HepG2 (cell line): ENCODE results near the gene MAP3K20. TPM values are rescaled to one million over a fixed set of nuclear protein-coding genes. Genes with fewer than 3 reads are reported as not detected.
A peak's percentile ranks its signal among the peaks of the same experiment; 100 is the strongest.

ENCODE experiments used
- BORCS8-MEF2B ChIP-seq: sonication (generic); formaldehyde crosslinking; IDR thresholded peaks from 2 replicates; pipeline ENCODE4 v1.8.0; 2022; ENCODE audit warnings: mild to moderate bottlenecking, missing genetic modification reagents
- DNMT1 ChIP-seq: sonication (generic); formaldehyde crosslinking; IDR thresholded peaks from 2 replicates; pipeline ENCODE4 v1.5.1; 2020; ENCODE audit warnings: mild to moderate bottlenecking, missing genetic modification reagents
- FOXO1 ChIP-seq: sonication (generic); formaldehyde crosslinking; IDR thresholded peaks from 2 replicates; pipeline ENCODE4 v1.4.0; 2020; ENCODE audit warnings: missing genetic modification reagents
- GATA4 ChIP-seq: sonication (generic); IDR thresholded peaks from 2 replicates; pipeline ENCODE4 v1.6.1; 2016; ENCODE audit warnings: antibody characterized with exemption, low read depth, borderline replicate concordance
- MED1 ChIP-seq: sonication (generic); formaldehyde crosslinking; IDR thresholded peaks from 2 replicates; pipeline ENCODE4 v1.4.0; 2020; ENCODE audit warnings: missing genetic modification reagents
- MYC ChIP-seq: sonication (generic); formaldehyde crosslinking; IDR thresholded peaks from 2 replicates; pipeline ENCODE4 v1.9.0; 2021; ENCODE audit warnings: missing genetic modification reagents, borderline replicate concordance
- RNF2 ChIP-seq: fragments of 450-650 bp; conservative IDR thresholded peaks from 2 replicates; pipeline ENCODE4 v1.6.1; 2016; ENCODE audit warnings: low read depth
- SIN3B ChIP-seq: fragments of 150-350 bp; IDR thresholded peaks from 2 replicates; pipeline ENCODE4 v1.6.1; 2014; ENCODE audit warnings: low read length
- TSC22D2 ChIP-seq: sonication (generic); formaldehyde crosslinking; IDR thresholded peaks from 2 replicates; pipeline ENCODE4 v1.5.1; 2020; ENCODE audit warnings: missing genetic modification reagents, mild to moderate bottlenecking, borderline replicate concordance
- ZKSCAN1 ChIP-seq: fragments of 150-350 bp; IDR thresholded peaks from 2 replicates; pipeline ENCODE4 v1.6.1; 2014; ENCODE audit warnings: low read length
- ZNF17 ChIP-seq: sonication (generic); formaldehyde crosslinking; IDR thresholded peaks from 2 replicates; pipeline ENCODE4 v1.5.0; 2020; ENCODE audit warnings: mild to moderate bottlenecking, missing genetic modification reagents
- ZNF614 ChIP-seq: IDR thresholded peaks from 2 replicates; pipeline ENCODE4 v1.6.1; 2018; ENCODE audit warnings: missing biosample characterization, missing genetic modification reagents, inconsistent platforms, borderline replicate concordance
- ZNF615 ChIP-seq: sonication (generic); formaldehyde crosslinking; IDR thresholded peaks from 2 replicates; pipeline ENCODE4 v1.5.0; 2020; ENCODE audit warnings: mild to moderate bottlenecking, missing genetic modification reagents, borderline replicate concordance
- ZNF891 ChIP-seq: sonication (generic); formaldehyde crosslinking; IDR thresholded peaks from 2 replicates; pipeline ENCODE4 v1.5.0; 2020; ENCODE audit warnings: mild to moderate bottlenecking, missing genetic modification reagents
- polyA plus RNA-seq, 8 experiments: library from polyadenylated mRNA; depleted of rRNA in 3 of 8; stranded (reverse) in 7 of 8; unstranded in 1 of 8; fragments of >200 nt; fragmentation: Illumina TruSeq in 4 of 8; extraction: Trizol in 4 of 8; gene quantifications; 2 replicates each; pipeline versions ENCODE4 v1.2.1 to v1.2.3, GENCODE V29; 2011 to 2016; ENCODE audit warnings: low read depth in 4 of 8, missing spikeins in 1 of 8, mixed read lengths in 1 of 8; ENCODE audit not compliant: insufficient read depth in 1 of 8
- total RNA-seq, 5 experiments: library from RNA; depleted of rRNA; stranded (reverse); fragments of >200 nt; fragmentation: Illumina TruSeq; extraction: Trizol; gene quantifications; 2 replicates each; pipeline ENCODE4 v1.2.3, GENCODE V29; 2016; ENCODE audit warnings: low read depth in 1 of 5
- TF ChIP-seq, protein P1 (sequence below): sonication (generic); formaldehyde crosslinking; IDR thresholded peaks from 2 replicates; pipeline ENCODE4 v1.8.1; 2023; ENCODE audit warnings: mild to moderate bottlenecking, missing genetic modification reagents
- TF ChIP-seq, protein P2 (sequence below): sonication (generic); formaldehyde crosslinking; IDR thresholded peaks from 2 replicates; pipeline ENCODE4 v1.5.0; 2020; ENCODE audit warnings: missing genetic modification reagents
- TF ChIP-seq, protein P3 (sequence below): sonication (generic); formaldehyde crosslinking; IDR thresholded peaks from 2 replicates; pipeline ENCODE4 v1.8.0; 2022; ENCODE audit warnings: missing genetic modification reagents, mild to moderate bottlenecking, borderline replicate concordance
- TF ChIP-seq, protein P4 (sequence below): sonication (generic); formaldehyde crosslinking; IDR thresholded peaks from 2 replicates; pipeline ENCODE4 v1.4.0; 2020; ENCODE audit warnings: missing genetic modification reagents, borderline replicate concordance
- TF ChIP-seq, protein P5 (sequence below): sonication (generic); formaldehyde crosslinking; IDR thresholded peaks from 2 replicates; pipeline ENCODE4 v1.8.1; 2022; ENCODE audit warnings: low read depth, mild to moderate bottlenecking, missing genetic modification reagents

Gene MAP3K20
- total and polyA plus RNA-seq, 2 of the 13 experiments (the other 11 are each of a cell fraction or from before 2014, with no cell fraction given): 5.2 to 13.5 TPM

DNA sequence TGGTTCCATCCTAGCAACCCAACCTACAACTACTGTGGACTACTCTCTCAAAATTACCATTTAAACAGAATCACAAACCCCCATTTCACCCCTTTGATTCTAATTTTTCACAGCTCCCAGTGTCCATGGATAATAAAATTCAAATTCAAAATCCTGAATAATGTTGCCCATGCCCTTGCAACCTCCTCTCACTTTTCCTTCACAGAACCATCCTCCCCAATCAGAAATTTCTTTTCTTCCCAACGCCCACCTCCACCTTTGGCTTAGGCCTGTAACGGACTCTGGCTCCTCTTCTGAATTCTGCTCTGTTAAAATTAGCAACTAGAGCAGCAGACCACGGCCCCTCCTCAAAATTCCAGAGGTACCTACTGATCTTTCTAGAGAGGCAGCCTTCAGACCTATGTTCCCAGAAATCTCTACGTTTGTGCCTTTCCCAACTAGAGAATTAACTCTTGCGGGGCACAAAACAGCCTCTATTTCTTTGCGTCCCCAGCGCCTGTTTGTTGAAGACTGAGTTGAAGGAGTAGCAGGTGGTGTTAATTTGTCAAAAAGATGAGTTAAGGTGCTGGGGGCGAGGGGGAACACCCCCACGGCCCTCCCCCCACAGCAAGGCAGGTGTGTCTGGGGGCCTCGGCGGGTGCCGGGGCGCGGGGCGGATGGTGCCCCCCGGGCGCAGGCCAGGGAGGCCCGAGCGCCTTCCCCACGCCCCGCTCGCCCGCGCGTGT lies 428 bp upstream of the MAP3K20 start (continued):
- no peak for TF ChIP-seq MYC
- no peak for TF ChIP-seq ZNF614 (CRISPR knock-in tag)
- peak; percentile 78; the same call in 1 of the 2 replicates for TF ChIP-seq DNMT1 (CRISPR knock-in tag)
- TF ChIP-seq ZNF17: no peak
- TF ChIP-seq TSC22D2 (CRISPR knock-in tag): 0 out of 2 replicates have a peak, but pooled peaks have one; percentile 16
- TF ChIP-seq ZNF615: no peak
- TF ChIP-seq, protein P1, sequence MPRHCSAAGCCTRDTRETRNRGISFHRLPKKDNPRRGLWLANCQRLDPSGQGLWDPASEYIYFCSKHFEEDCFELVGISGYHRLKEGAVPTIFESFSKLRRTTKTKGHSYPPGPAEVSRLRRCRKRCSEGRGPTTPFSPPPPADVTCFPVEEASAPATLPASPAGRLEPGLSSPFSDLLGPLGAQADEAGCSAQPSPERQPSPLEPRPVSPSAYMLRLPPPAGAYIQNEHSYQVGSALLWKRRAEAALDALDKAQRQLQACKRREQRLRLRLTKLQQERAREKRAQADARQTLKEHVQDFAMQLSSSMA: no peak
- TF ChIP-seq, protein P2, sequence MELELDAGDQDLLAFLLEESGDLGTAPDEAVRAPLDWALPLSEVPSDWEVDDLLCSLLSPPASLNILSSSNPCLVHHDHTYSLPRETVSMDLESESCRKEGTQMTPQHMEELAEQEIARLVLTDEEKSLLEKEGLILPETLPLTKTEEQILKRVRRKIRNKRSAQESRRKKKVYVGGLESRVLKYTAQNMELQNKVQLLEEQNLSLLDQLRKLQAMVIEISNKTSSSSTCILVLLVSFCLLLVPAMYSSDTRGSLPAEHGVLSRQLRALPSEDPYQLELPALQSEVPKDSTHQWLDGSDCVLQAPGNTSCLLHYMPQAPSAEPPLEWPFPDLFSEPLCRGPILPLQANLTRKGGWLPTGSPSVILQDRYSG (CRISPR knock-in tag): 0 out of 2 replicates have a peak, but pooled peaks have one; percentile 9
- no peak for TF ChIP-seq FOXO1 (CRISPR knock-in tag)
- 0 out of 2 replicates have a peak, but pooled peaks have one; percentile 16 for TF ChIP-seq RNF2
- no peak for TF ChIP-seq GATA4
- TF ChIP-seq MED1: 0 out of 2 replicates have a peak, but pooled peaks have one; percentile 14
- TF ChIP-seq, protein P3, sequence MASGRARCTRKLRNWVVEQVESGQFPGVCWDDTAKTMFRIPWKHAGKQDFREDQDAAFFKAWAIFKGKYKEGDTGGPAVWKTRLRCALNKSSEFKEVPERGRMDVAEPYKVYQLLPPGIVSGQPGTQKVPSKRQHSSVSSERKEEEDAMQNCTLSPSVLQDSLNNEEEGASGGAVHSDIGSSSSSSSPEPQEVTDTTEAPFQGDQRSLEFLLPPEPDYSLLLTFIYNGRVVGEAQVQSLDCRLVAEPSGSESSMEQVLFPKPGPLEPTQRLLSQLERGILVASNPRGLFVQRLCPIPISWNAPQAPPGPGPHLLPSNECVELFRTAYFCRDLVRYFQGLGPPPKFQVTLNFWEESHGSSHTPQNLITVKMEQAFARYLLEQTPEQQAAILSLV (CRISPR knock-in tag): 0 out of 2 replicates have a peak, but pooled peaks have one; percentile 52
- no peak for TF ChIP-seq ZKSCAN1
- TF ChIP-seq SIN3B: no peak
- TF ChIP-seq BORCS8-MEF2B (CRISPR knock-in tag): no peak
- TF ChIP-seq ZNF891 (CRISPR knock-in tag): 0 out of 2 replicates have a peak, but pooled peaks have one; percentile 8
- TF ChIP-seq, protein P4, sequence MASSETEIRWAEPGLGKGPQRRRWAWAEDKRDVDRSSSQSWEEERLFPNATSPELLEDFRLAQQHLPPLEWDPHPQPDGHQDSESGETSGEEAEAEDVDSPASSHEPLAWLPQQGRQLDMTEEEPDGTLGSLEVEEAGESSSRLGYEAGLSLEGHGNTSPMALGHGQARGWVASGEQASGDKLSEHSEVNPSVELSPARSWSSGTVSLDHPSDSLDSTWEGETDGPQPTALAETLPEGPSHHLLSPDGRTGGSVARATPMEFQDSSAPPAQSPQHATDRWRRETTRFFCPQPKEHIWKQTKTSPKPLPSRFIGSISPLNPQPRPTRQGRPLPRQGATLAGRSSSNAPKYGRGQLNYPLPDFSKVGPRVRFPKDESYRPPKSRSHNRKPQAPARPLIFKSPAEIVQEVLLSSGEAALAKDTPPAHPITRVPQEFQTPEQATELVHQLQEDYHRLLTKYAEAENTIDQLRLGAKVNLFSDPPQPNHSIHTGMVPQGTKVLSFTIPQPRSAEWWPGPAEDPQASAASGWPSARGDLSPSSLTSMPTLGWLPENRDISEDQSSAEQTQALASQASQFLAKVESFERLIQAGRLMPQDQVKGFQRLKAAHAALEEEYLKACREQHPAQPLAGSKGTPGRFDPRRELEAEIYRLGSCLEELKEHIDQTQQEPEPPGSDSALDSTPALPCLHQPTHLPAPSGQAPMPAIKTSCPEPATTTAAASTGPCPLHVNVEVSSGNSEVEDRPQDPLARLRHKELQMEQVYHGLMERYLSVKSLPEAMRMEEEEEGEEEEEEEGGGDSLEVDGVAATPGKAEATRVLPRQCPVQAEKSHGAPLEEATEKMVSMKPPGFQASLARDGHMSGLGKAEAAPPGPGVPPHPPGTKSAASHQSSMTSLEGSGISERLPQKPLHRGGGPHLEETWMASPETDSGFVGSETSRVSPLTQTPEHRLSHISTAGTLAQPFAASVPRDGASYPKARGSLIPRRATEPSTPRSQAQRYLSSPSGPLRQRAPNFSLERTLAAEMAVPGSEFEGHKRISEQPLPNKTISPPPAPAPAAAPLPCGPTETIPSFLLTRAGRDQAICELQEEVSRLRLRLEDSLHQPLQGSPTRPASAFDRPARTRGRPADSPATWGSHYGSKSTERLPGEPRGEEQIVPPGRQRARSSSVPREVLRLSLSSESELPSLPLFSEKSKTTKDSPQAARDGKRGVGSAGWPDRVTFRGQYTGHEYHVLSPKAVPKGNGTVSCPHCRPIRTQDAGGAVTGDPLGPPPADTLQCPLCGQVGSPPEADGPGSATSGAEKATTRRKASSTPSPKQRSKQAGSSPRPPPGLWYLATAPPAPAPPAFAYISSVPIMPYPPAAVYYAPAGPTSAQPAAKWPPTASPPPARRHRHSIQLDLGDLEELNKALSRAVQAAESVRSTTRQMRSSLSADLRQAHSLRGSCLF (CRISPR knock-in tag): no peak
- TF ChIP-seq, protein P5, sequence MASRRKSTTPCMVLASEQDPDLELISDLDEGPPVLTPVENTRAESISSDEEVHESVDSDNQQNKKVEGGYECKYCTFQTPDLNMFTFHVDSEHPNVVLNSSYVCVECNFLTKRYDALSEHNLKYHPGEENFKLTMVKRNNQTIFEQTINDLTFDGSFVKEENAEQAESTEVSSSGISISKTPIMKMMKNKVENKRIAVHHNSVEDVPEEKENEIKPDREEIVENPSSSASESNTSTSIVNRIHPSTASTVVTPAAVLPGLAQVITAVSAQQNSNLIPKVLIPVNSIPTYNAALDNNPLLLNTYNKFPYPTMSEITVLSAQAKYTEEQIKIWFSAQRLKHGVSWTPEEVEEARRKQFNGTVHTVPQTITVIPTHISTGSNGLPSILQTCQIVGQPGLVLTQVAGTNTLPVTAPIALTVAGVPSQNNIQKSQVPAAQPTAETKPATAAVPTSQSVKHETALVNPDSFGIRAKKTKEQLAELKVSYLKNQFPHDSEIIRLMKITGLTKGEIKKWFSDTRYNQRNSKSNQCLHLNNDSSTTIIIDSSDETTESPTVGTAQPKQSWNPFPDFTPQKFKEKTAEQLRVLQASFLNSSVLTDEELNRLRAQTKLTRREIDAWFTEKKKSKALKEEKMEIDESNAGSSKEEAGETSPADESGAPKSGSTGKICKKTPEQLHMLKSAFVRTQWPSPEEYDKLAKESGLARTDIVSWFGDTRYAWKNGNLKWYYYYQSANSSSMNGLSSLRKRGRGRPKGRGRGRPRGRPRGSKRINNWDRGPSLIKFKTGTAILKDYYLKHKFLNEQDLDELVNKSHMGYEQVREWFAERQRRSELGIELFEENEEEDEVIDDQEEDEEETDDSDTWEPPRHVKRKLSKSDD: peak; percentile 68; the same call in 1 of the 2 replicates
